ENCODE measurements around the gene ZNF674. TPM values are rescaled to one million over a fixed set of nuclear protein-coding genes. Genes with fewer than 3 reads are reported as not detected.

ZNF674 gene
- polyA plus RNA-seq, 1 donor from 2014 or later, result 10.8 TPM

GRCh38 chrX:46587158-46587557 is 41.9 kb upstream of the ZNF674 start:
- Histone ChIP-seq H3K27ac (ENCODE audit: low read length) (no peak overlapping the region), H3K27me3 (ENCODE audit: insufficient read depth, low read depth, low read length) (no peaks in the 10 kb centered on the region)

GRCh38 chrX:46584736-46585135 is 39.5 kb upstream of the ZNF674 start:
- no peak overlapping the region for H3K4me3 ChIP-seq (ENCODE audit: low read length)
- H3F3A ChIP-seq (ENCODE audit: insufficient read depth, low read length, poor library complexity, severe bottlenecking), result no peaks in the 10 kb centered on the region
- H3K79me2 ChIP-seq (replicated peaks; ENCODE audit: insufficient read depth, low read length), result no peaks in the 10 kb centered on the region
- H3K27me3 ChIP-seq (ENCODE audit: insufficient read depth, low read depth, low read length), result no peaks in the 10 kb centered on the region
- H3K9me2 ChIP-seq (ENCODE audit: insufficient read depth, low read length), result no peaks in the 10 kb centered on the region
- no peaks in the 10 kb centered on the region for H3K36me3 ChIP-seq (ENCODE audit: insufficient read depth, low read length)
- TF ChIP-seq REST (IDR thresholded peaks at IDR 0.05; ENCODE audit: borderline replicate concordance), result no peak
- TF ChIP-seq EZH2 (IDR thresholded peaks at IDR 0.05; ENCODE audit: borderline replicate concordance, insufficient read depth, low read length, poor library complexity, severe bottlenecking), result no peak
- TF ChIP-seq TAF1 (IDR thresholded peaks at IDR 0.05; ENCODE audit: low read depth), result no peak
- no peak for TF ChIP-seq CTCF (IDR thresholded peaks at IDR 0.05; ENCODE audit: poor library complexity, severe bottlenecking)
- no peak overlapping the region for H2AFZ ChIP-seq (ENCODE audit: low read depth, low read length)
- no peak overlapping the region for H3K4me2 ChIP-seq (ENCODE audit: low read length)
- no peak overlapping the region for H3K27ac ChIP-seq (ENCODE audit: low read length)
- H3K9me3 ChIP-seq (ENCODE audit: low read length), result no peaks in the 10 kb centered on the region
- no peaks in the 10 kb centered on the region for H4K20me1 ChIP-seq (ENCODE audit: insufficient read depth)
- no peak overlapping the region for H3K9ac ChIP-seq (ENCODE audit: low read length)

More at GRCh38 chrX:46587158-46587557, 41.9 kb upstream of the ZNF674 start:
- H4K20me1 ChIP-seq (ENCODE audit: insufficient read depth), result no peaks in the 10 kb centered on the region
- no peaks in the 10 kb centered on the region for H3K36me3 ChIP-seq (ENCODE audit: insufficient read depth, low read length)
- no peak overlapping the region for H3K4me3 ChIP-seq (ENCODE audit: low read length)
- TF ChIP-seq MXI1 (conservative IDR thresholded peaks at IDR 0.05; ENCODE audit: poor library complexity, severe bottlenecking), result no peak
- no peak for TF ChIP-seq SMC3 (conservative IDR thresholded peaks at IDR 0.05; ENCODE audit: poor library complexity)
- TF ChIP-seq POLR2AphosphoS5 (IDR thresholded peaks at IDR 0.05), result no peak
- TF ChIP-seq RAD21 (conservative IDR thresholded peaks at IDR 0.05), result no peak
- TF ChIP-seq EP300 (conservative IDR thresholded peaks at IDR 0.05; ENCODE audit: poor library complexity, severe bottlenecking), result no peak
- no peak for TF ChIP-seq REST (IDR thresholded peaks at IDR 0.05; ENCODE audit: borderline replicate concordance)
- TF ChIP-seq EZH2 (IDR thresholded peaks at IDR 0.05; ENCODE audit: borderline replicate concordance, insufficient read depth, low read length, poor library complexity, severe bottlenecking), result no peak
- TF ChIP-seq CTCF (IDR thresholded peaks at IDR 0.05; ENCODE audit: poor library complexity, severe bottlenecking), result no peak
- no peak for TF ChIP-seq TAF1 (IDR thresholded peaks at IDR 0.05; ENCODE audit: low read depth)
- H3K9ac ChIP-seq (ENCODE audit: low read length), result no peak overlapping the region
- no peaks in the 10 kb centered on the region for H3F3A ChIP-seq (ENCODE audit: insufficient read depth, low read length, poor library complexity, severe bottlenecking)
- H3K9me3 ChIP-seq (ENCODE audit: low read length), result no peaks in the 10 kb centered on the region
- H3K4me2 ChIP-seq (ENCODE audit: low read length), result no peak overlapping the region
- H3K79me2 ChIP-seq (replicated peaks; ENCODE audit: insufficient read depth, low read length), result no peaks in the 10 kb centered on the region
- no peaks in the 10 kb centered on the region for H3K9me2 ChIP-seq (ENCODE audit: insufficient read depth, low read length)
- H2AFZ ChIP-seq (ENCODE audit: low read depth, low read length), result no peak overlapping the region

Measured in neural cell (in vitro differentiated cells).